Activated B cell treated with CpG ODN at 0.5 μM for 24 hours (primary cell): ENCODE results near the gene ZNF224. TPM values are rescaled to one million over a fixed set of nuclear protein-coding genes. Genes with fewer than 3 reads are reported as not detected.

Source experiments
- ATAC-seq: fragments of 200-7000 bp; cut with Tn5 transposase; one replicate; pipeline ENCODE4 v1.10.0; 2021; ENCODE audit warnings: low read depth, mild to moderate bottlenecking, moderate library complexity
- CTCF ChIA-PET: fragments of 350-600 bp; sonication (Branson Sonifier 250); formaldehyde crosslinking; loops from one replicate; lab custom pipeline; 2021; ENCODE audit warnings: antibody characterized with exemption; lab: Charles Lee
- POLR2A ChIA-PET: fragments of 350-600 bp; sonication (Branson Sonifier 250); formaldehyde crosslinking; loops from one replicate; lab custom pipeline; 2021; ENCODE audit warnings: antibody characterized with exemption; lab: Charles Lee
- DNase-seq: peaks from one replicate; pipeline ENCODE4 v3.0.0; 2022
- H3K27ac Mint-ChIP-seq: one replicate; pipeline ENCODE4 v1.8.0; 2020; ENCODE audit warnings: mixed read lengths
- H3K27me3 Mint-ChIP-seq: one replicate; pipeline ENCODE4 v1.8.0; 2021; ENCODE audit warnings: mixed read lengths
- H3K36me3 Mint-ChIP-seq: one replicate; pipeline ENCODE4 v1.8.0; 2021; ENCODE audit warnings: low read depth, mixed read lengths
- H3K4me1 Mint-ChIP-seq: one replicate; pipeline ENCODE4 v1.8.0; 2021; ENCODE audit warnings: mixed read lengths
- H3K4me3 Mint-ChIP-seq: one replicate; pipeline ENCODE4 v1.8.0; 2020; ENCODE audit warnings: mild to moderate bottlenecking, mixed read lengths
- H3K9me3 Mint-ChIP-seq: one replicate; pipeline ENCODE4 v1.8.0; 2020; ENCODE audit warnings: mixed read lengths
- CTCF ChIP-seq: fragments of 200-600 bp; IDR thresholded peaks from one replicate; pipeline ENCODE4 v1.8.0; 2022; ENCODE audit warnings: antibody characterized with exemption, mild to moderate bottlenecking
- intact Hi-C: fragments of 100-400 bp; cut with micrococcal nuclease; formaldehyde crosslinking; loops from one replicate; pipeline ENCODE4 v1.15.1; 2024
- total RNA-seq: library from RNA; stranded (reverse); gene quantifications from 2 replicates; pipeline ENCODE4 v1.2.3, GENCODE V29; 2022

The ZNF224 gene
- total RNA-seq, 1 donor from 2014 or later: 53.3 TPM

- DNase-seq (no peak), ATAC-seq (no peak)
- H3K4me1 Mint-ChIP-seq: no peaks in the 10 kb centered on the region
- ChIA-PET POLR2A (no interaction called here), CTCF (no interaction called here)
- TF ChIP-seq CTCF: no peak
- intact Hi-C loops: no loop called here
- no peak overlapping the region for H3K27ac Mint-ChIP-seq
- peaks cover 18% of the 10 kb centered on the region for H3K9me3 Mint-ChIP-seq
- no peaks in the 10 kb centered on the region for H3K27me3 Mint-ChIP-seq
- no peak overlapping the region for H3K4me3 Mint-ChIP-seq
- peaks cover 35% of the 10 kb centered on the region for H3K36me3 Mint-ChIP-seq
Observed at GRCh38 chr19:44131955-44132354, 37.8 kb downstream of the ZNF224 start.

- DNase-seq (peak; percentile 58), ATAC-seq (peak; percentile 93)
- peaks cover 34% of the 10 kb centered on the region for H3K36me3 Mint-ChIP-seq
- H3K27me3 Mint-ChIP-seq: no peaks in the 10 kb centered on the region
- H3K27ac Mint-ChIP-seq: peak within 1 kb of the TSS; percentile 85
- intact Hi-C loops: loop anchor here (1.0 kb wide), 5 partner anchors 24 to 359 kb away; partner anchors contain the start of genes ZNF180, ZNF224, ZNF225 and ZNF226
- no peaks in the 10 kb centered on the region for H3K9me3 Mint-ChIP-seq
- ChIA-PET CTCF (interaction anchor here (0.6 kb wide), 1 partner anchor 19 kb away, joined by 3 read pairs; no protein-coding TSS in a partner anchor), POLR2A (interaction anchor here (0.8 to 1.1 kb wide), 3 partner anchors 19 to 359 kb away, joined by 3 to 10 read pairs (median 5); partner anchors contain the start of genes ZNF180 and ZNF226)
- peaks cover 23% of the 10 kb centered on the region for H3K4me1 Mint-ChIP-seq
- H3K4me3 Mint-ChIP-seq: peak within 1 kb of the TSS; percentile 98
- no peak for TF ChIP-seq CTCF
Observed at GRCh38 chr19:44141191-44142058, 47.3 kb downstream of the ZNF224 start, which contains the start of gene ZNF234. Gene ZNF234 (plus strand): TSS chr19:44141554. CDS start chr19:44144633, 3,079 bp downstream.

- peaks cover 36% of the 10 kb centered on the region for H3K36me3 Mint-ChIP-seq
- H3K27ac Mint-ChIP-seq: peak overlapping the region; percentile 85
- TF ChIP-seq CTCF: no peak
- ATAC-seq: no peak
- H3K9me3 Mint-ChIP-seq: no peaks in the 10 kb centered on the region
- CTCF ChIA-PET: interaction anchor here (0.6 kb wide), 1 partner anchor 18 kb away, joined by 3 read pairs; no protein-coding TSS in a partner anchor
- POLR2A ChIA-PET: interaction anchor here (0.6 to 1.1 kb wide), 4 partner anchors 18 to 512 kb away, joined by 3 to 10 read pairs (median 4); partner anchors contain the start of genes ZNF180 and ZNF226
- H3K4me3 Mint-ChIP-seq: peak overlapping the region; percentile 98
- DNase-seq: no peak
- intact Hi-C loops: no loop called here
- H3K27me3 Mint-ChIP-seq: no peaks in the 10 kb centered on the region
- peaks cover 23% of the 10 kb centered on the region for H3K4me1 Mint-ChIP-seq
Observed at GRCh38 chr19:44142059-44142433, 47.9 kb downstream of the ZNF224 start.

- ATAC-seq (no peak), DNase-seq (no peak)
- H3K4me1 Mint-ChIP-seq: no peaks in the 10 kb centered on the region
- TF ChIP-seq CTCF: no peak
- H3K27me3 Mint-ChIP-seq: no peaks in the 10 kb centered on the region
- ChIA-PET POLR2A (no interaction called here), CTCF (no interaction called here)
- no peak overlapping the region for H3K27ac Mint-ChIP-seq
- H3K36me3 Mint-ChIP-seq: peaks cover 94% of the 10 kb centered on the region
- no peak overlapping the region for H3K4me3 Mint-ChIP-seq
- H3K9me3 Mint-ChIP-seq: peaks cover 18% of the 10 kb centered on the region
- intact Hi-C loops: no loop called here
Observed at GRCh38 chr19:44149776-44150175, 55.6 kb downstream of the ZNF224 start.

- intact Hi-C loops: no loop called here
- no peaks in the 10 kb centered on the region for H3K4me1 Mint-ChIP-seq
- H3K27me3 Mint-ChIP-seq: no peaks in the 10 kb centered on the region
- no peak overlapping the region for H3K4me3 Mint-ChIP-seq
- no peak for TF ChIP-seq CTCF
- H3K36me3 Mint-ChIP-seq: peaks cover 90% of the 10 kb centered on the region
- CTCF ChIA-PET: no interaction called here
- peaks cover 23% of the 10 kb centered on the region for H3K9me3 Mint-ChIP-seq
- H3K27ac Mint-ChIP-seq: no peak overlapping the region
- DNase-seq (no peak), ATAC-seq (no peak)
- POLR2A ChIA-PET: interaction anchor here (0.6 kb wide), 2 partner anchors 8 to 436 kb away, joined by 3 to 5 read pairs; no protein-coding TSS in a partner anchor
Observed at GRCh38 chr19:44151491-44151890, 57.3 kb downstream of the ZNF224 start.
